HCT116 (cell line): ENCODE data around the gene MBP. TPM values are rescaled to one million over a fixed set of nuclear protein-coding genes. Genes with fewer than 3 reads are reported as not detected.

Source experiments
- ATAC-seq: fragments of 200-7000 bp; cut with Tn5 transposase; 2 replicates; pipeline ENCODE4 v1.9.1; 2020; ENCODE audit warnings: mild to moderate bottlenecking, moderate library complexity
- BruUV-seq: library from RNA; stranded (reverse); fragments of 400-500 nt; replicated peaks from 2 replicates; lab custom pipeline; 2021; lab: Mats Ljungman, UMichigan
- CTCF ChIA-PET: fragments of 300-600 bp; sonication (Branson Sonifier 250); formaldehyde crosslinking; loops from one replicate; lab custom pipeline; 2021; ENCODE audit warnings: antibody characterized with exemption; lab: Charles Lee
- POLR2A ChIA-PET: fragments of 300-600, 350-600 bp; sonication (Branson Sonifier 250); formaldehyde crosslinking; loops from one replicate; lab custom pipeline; 2021; ENCODE audit warnings: antibody characterized with exemption; lab: Charles Lee
- RAD21 ChIA-PET, 2 experiments: fragments of 300-600 bp; sonication (Branson Sonifier 250); formaldehyde crosslinking; loops; one replicate each; lab custom pipeline; 2023; ENCODE audit warnings: low total read pairs in 2 of 2; ENCODE audit not compliant: uncharacterized antibody in 2 of 2, unreplicated experiment in 2 of 2, low non-redundant PET in 1 of 2; lab: Charles Lee
- DNase-seq: peaks from one replicate; pipeline ENCODE4 v3.0.0-alpha.2; 2010; ENCODE audit warnings: low read depth, low spot score
- H2AFZ ChIP-seq: fragments of 200-600 bp; shearing (Covaris generic), sonication (generic); 2 replicates; pipeline ENCODE4 v1.6.1; 2017; ENCODE audit warnings: low read depth, mixed run types, mixed read lengths, antibody characterized with exemption, low read length; ENCODE audit not compliant: poor library complexity, severe bottlenecking
- H3K27ac ChIP-seq: 2 replicates; pipeline ENCODE4 v1.5.1; 2012; ENCODE audit warnings: low read depth, low read length
- H3K27me3 ChIP-seq: fragments of 200-600 bp; sonication (generic); 2 replicates; pipeline ENCODE4 v1.6.1; 2016; ENCODE audit warnings: mixed run types, low read length, mixed read lengths; ENCODE audit not compliant: insufficient read depth
- H3K36me3 ChIP-seq, 2 experiments: fragments of 200-500 bp in 1 of 2; fragments of 200-600 bp in 1 of 2; sonication (Bioruptor generic) in 1 of 2; sonication (generic) in 1 of 2; 2 replicates each; pipeline versions ENCODE4 v1.5.1 to v1.6.1; 2014 to 2016; ENCODE audit warnings: low read length in 2 of 2, inconsistent platforms in 1 of 2, mixed read lengths in 1 of 2, mixed run types in 1 of 2; ENCODE audit not compliant: insufficient read depth in 2 of 2, control insufficient read depth in 1 of 2
- H3K4me1 ChIP-seq, 2 experiments: fragments of 200-600 bp in 1 of 2; sonication (generic) in 1 of 2; 2 replicates each; pipeline versions ENCODE4 v1.5.1 to v1.6.1; 2012 to 2017; ENCODE audit warnings: low read length in 2 of 2, inconsistent platforms in 1 of 2, mild to moderate bottlenecking in 1 of 2, mixed read lengths in 1 of 2, mixed run types in 1 of 2, moderate library complexity in 1 of 2; ENCODE audit not compliant: insufficient read depth in 2 of 2, control insufficient read depth in 1 of 2
- H3K4me2 ChIP-seq: fragments of 200-600 bp; sonication (generic); 2 replicates; pipeline ENCODE4 v1.6.1; 2017; ENCODE audit warnings: mixed run types, low read length, mixed read lengths
- H3K4me3 ChIP-seq, 2 experiments: fragments of 200-600 bp in 1 of 2; sonication (generic) in 1 of 2; replicated peaks in 1 of 2; 2 replicates each; pipeline ENCODE4 v1.5.1; 2011 to 2016; ENCODE audit warnings: low read length in 2 of 2, control low read depth in 1 of 2, low read depth in 1 of 2, mild to moderate bottlenecking in 1 of 2, mixed read lengths in 1 of 2, mixed run types in 1 of 2
- H3K79me2 ChIP-seq: fragments of 200-600 bp; sonication (generic); 2 replicates; pipeline ENCODE4 v1.6.1; 2017; ENCODE audit warnings: mild to moderate bottlenecking, mixed run types, low read length, moderate library complexity, mixed read lengths; ENCODE audit not compliant: insufficient read depth
- H3K9ac ChIP-seq: fragments of 200-600 bp; sonication (generic); 2 replicates; pipeline ENCODE4 v1.6.1; 2016; ENCODE audit warnings: low read length, mixed read lengths
- H3K9me2 ChIP-seq: fragments of 200-600 bp; sonication (generic), shearing (Covaris generic); 2 replicates; pipeline ENCODE4 v1.6.1; 2017; ENCODE audit warnings: mixed run types, mild to moderate bottlenecking, moderate library complexity; ENCODE audit not compliant: insufficient read depth
- H3K9me3 ChIP-seq, 2 experiments: fragments of 200-500 bp in 1 of 2; fragments of 200-600 bp in 1 of 2; sonication (Bioruptor generic) in 1 of 2; sonication (generic) in 1 of 2; 2 replicates each; pipeline ENCODE4 v1.6.1; 2014 to 2017; ENCODE audit warnings: low read length in 2 of 2, mixed read lengths in 2 of 2, inconsistent platforms in 1 of 2, low read depth in 1 of 2, mild to moderate bottlenecking in 1 of 2, mixed run types in 1 of 2, moderate library complexity in 1 of 2; ENCODE audit not compliant: control insufficient read depth in 1 of 2, insufficient read depth in 1 of 2
- H4K20me1 ChIP-seq: fragments of 200-600 bp; sonication (generic), shearing (Covaris generic); 2 replicates; pipeline ENCODE4 v1.6.1; 2017; ENCODE audit warnings: mixed run types, mild to moderate bottlenecking, moderate library complexity; ENCODE audit not compliant: insufficient read depth
- ATF3 ChIP-seq: IDR thresholded peaks from 2 replicates; pipeline ENCODE4 v1.6.1; 2012
- CBX3 ChIP-seq: IDR thresholded peaks from 2 replicates; pipeline ENCODE4 v1.6.1; 2012; ENCODE audit warnings: low read depth
- CTCF ChIP-seq, 3 experiments: fragments of 200-600 bp in 1 of 3; sonication (generic) in 1 of 3; IDR thresholded peaks in 2 of 3; conservative IDR thresholded peaks in 1 of 3; 2 replicates each; pipeline ENCODE4 v1.5.1; 2012 to 2017; ENCODE audit warnings: low read depth in 2 of 3, low read length in 2 of 3, antibody characterized with exemption in 1 of 3, borderline replicate concordance in 1 of 3, control low read depth in 1 of 3, mild to moderate bottlenecking in 1 of 3, mixed read lengths in 1 of 3, mixed run types in 1 of 3, moderate library complexity in 1 of 3; ENCODE audit not compliant: insufficient read depth in 1 of 3
- EGR1 ChIP-seq: IDR thresholded peaks from 2 replicates; pipeline ENCODE4 v1.6.1; 2012; ENCODE audit warnings: low read depth
- EZH2 ChIP-seq: fragments of 200-600 bp; sonication (generic); IDR thresholded peaks from 2 replicates; pipeline ENCODE4 v1.6.1; 2017; ENCODE audit warnings: antibody characterized with exemption, mixed run types
- EZH2phosphoT487 ChIP-seq: fragments of 200-600 bp; IDR thresholded peaks from 2 replicates; pipeline ENCODE4 v1.6.1; 2018; ENCODE audit warnings: antibody characterized with exemption, borderline replicate concordance
- FOSL1 ChIP-seq: IDR thresholded peaks from 2 replicates; pipeline ENCODE4 v1.6.1; 2012; ENCODE audit warnings: low read depth
- MAX ChIP-seq: IDR thresholded peaks from 2 replicates; pipeline ENCODE4 v1.6.1; 2012
- POLR2A ChIP-seq: IDR thresholded peaks from 2 replicates; pipeline ENCODE4 v1.7.0; 2011; ENCODE audit warnings: borderline replicate concordance; ENCODE audit not compliant: insufficient read depth, insufficient read length; ENCODE audit errors: extremely low read depth
- POLR2AphosphoS5 ChIP-seq: IDR thresholded peaks from 2 replicates; pipeline ENCODE4 v1.6.1; 2011; ENCODE audit warnings: mild to moderate bottlenecking, low read depth, low read length, moderate library complexity
- RAD21 ChIP-seq: IDR thresholded peaks from 2 replicates; pipeline ENCODE4 v1.6.1; 2012; ENCODE audit warnings: low read depth, mild to moderate bottlenecking
- REST ChIP-seq: IDR thresholded peaks from 2 replicates; pipeline ENCODE4 v1.6.1; 2012; ENCODE audit warnings: low read depth
- SIN3A ChIP-seq: IDR thresholded peaks from 2 replicates; pipeline ENCODE4 v1.6.1; 2012; ENCODE audit warnings: low read depth
- SP1 ChIP-seq: IDR thresholded peaks from 2 replicates; pipeline ENCODE4 v1.6.1; 2012; ENCODE audit warnings: low read depth
- SRF ChIP-seq: IDR thresholded peaks from 2 replicates; pipeline ENCODE4 v1.6.1; 2012; ENCODE audit warnings: low read depth
- TCF7L2 ChIP-seq: IDR thresholded peaks from 2 replicates; pipeline ENCODE4 v1.7.0; 2011; ENCODE audit warnings: borderline replicate concordance, inconsistent platforms; ENCODE audit not compliant: insufficient read depth, insufficient read length; ENCODE audit errors: extremely low read depth
- ZBTB33 ChIP-seq: IDR thresholded peaks from 2 replicates; pipeline ENCODE4 v1.6.1; 2011; ENCODE audit warnings: mild to moderate bottlenecking, low read length, moderate library complexity; ENCODE audit not compliant: insufficient replicate concordance; ENCODE audit errors: extremely low read depth
- ZFX ChIP-seq: fragments of 450-650 bp; IDR thresholded peaks from 2 replicates; pipeline ENCODE4 v1.6.1; 2017
- ZNF274 ChIP-seq: fragments of 200-500 bp; sonication (Bioruptor generic); IDR thresholded peaks from 2 replicates; pipeline ENCODE4 v1.6.1; 2014; ENCODE audit warnings: mild to moderate bottlenecking, low read depth, low read length, inconsistent platforms
- intact Hi-C: fragments of 100-400 bp; cut with micrococcal nuclease; formaldehyde crosslinking; loops from 2 replicates; pipeline ENCODE4 v1.10.0; 2022
- total RNA-seq: library from RNA; stranded (reverse); gene quantifications from one replicate; pipeline ENCODE4 v1.2.1, GENCODE V29; 2021; ENCODE audit not compliant: unreplicated experiment

The MBP gene
- total RNA-seq, 1 experiment from 2014 or later = 34.9 TPM

GRCh38 chr18:77146249-77147080, 13.9 kb upstream of the MBP start:
- Histone ChIP-seq H3K4me3 (no peak overlapping the region), H4K20me1 (no peaks in the 10 kb centered on the region), H3K27ac (no peak overlapping the region), H3K9ac (no peak overlapping the region), H2AFZ (no peak overlapping the region), H3K27me3 (no peaks in the 10 kb centered on the region), H3K9me2 (no peaks in the 10 kb centered on the region), H3K4me2 (no peak overlapping the region), H3K9me3 (peaks cover 0 to 4% of the 10 kb centered on the region in 2 experiments; a peak in 1 of 4 replicates), H3K36me3 (no peaks in the 10 kb centered on the region), H3K4me1 (peaks cover 0 to 8% of the 10 kb centered on the region in 2 experiments; a peak in 2 of 4 replicates), H3K79me2 (no peaks in the 10 kb centered on the region)
- CTCF ChIA-PET = no interaction called here
- POLR2A ChIA-PET = no interaction called here
- RAD21 ChIA-PET = no interaction called here
- BruUV-seq = no TSS peak
- DNase-seq (no peak), ATAC-seq (no peak)
- intact Hi-C loops = no loop called here
- TF ChIP-seq REST (no peak), ZNF274 (no peak), FOSL1 (no peak), TCF7L2 (no peak), ATF3 (no peak), SP1 (no peak), MAX (no peak), EGR1 (no peak), SRF (no peak), EZH2 (no peak), CTCF (IDR thresholded peaks at IDR 0.05 in 2 of 3, conservative IDR thresholded peaks at IDR 0.05 in 1 of 3; ENCODE audit: borderline replicate concordance in 1 of 3, insufficient read depth in 1 of 3, low read depth in 2 of 3, low read length in 2 of 3) (no peak), POLR2A (no peak), ZFX (no peak), EZH2phosphoT487 (no peak), SIN3A (no peak), CBX3 (no peak), RAD21 (no peak), POLR2AphosphoS5 (no peak), ZBTB33 (no peak)
